Globus pallidus (tissue), 1 donor: ENCODE results near the gene ROCK2.
A peak's percentile ranks its signal among the peaks of the same experiment; 100 is the strongest.

ENCODE experiments used
- DNase-seq: peaks from one replicate; pipeline ENCODE4 v3.0.0-alpha.2; 2015; ENCODE audit warnings: low spot score

Gene ROCK2

GRCh38 chr2:11344342-11344955 is at the start of gene ROCK2:
Gene ROCK2, minus strand, starts transcription at chr2:11344636. Its CDS starts 500 bp downstream, at chr2:11344136.
- peak; percentile 81 for DNase-seq

- no peak for DNase-seq
These were observed 49.3 kb upstream of the ROCK2 start for GRCh38 chr2:11393711-11394236.

GRCh38 chr2:11391942-11392266 is 47.5 kb upstream of the ROCK2 start:
- DNase-seq = no peak

GRCh38 chr2:11390399-11390658 is 45.9 kb upstream of the ROCK2 start:
- no peak for DNase-seq

- no peak for DNase-seq
These were observed 45.3 kb upstream of the ROCK2 start for GRCh38 chr2:11389551-11390398.

GRCh38 chr2:11389052-11389420 is 44.6 kb upstream of the ROCK2 start:
- no peak for DNase-seq

GRCh38 chr2:11388262-11389051 is 44.0 kb upstream of the ROCK2 start:
- no peak for DNase-seq

- no peak for DNase-seq
These were observed 43.4 kb upstream of the ROCK2 start for GRCh38 chr2:11387843-11388242.

GRCh38 chr2:11387100-11387390 is 42.6 kb upstream of the ROCK2 start:
- DNase-seq = no peak

GRCh38 chr2:11385847-11386246 is 41.4 kb upstream of the ROCK2 start:
- no peak for DNase-seq

GRCh38 chr2:11385216-11385615 is 40.8 kb upstream of the ROCK2 start:
- no peak for DNase-seq

- no peak for DNase-seq
These were observed 35.1 kb upstream of the ROCK2 start for GRCh38 chr2:11379558-11379957.

- no peak for DNase-seq
These were observed 33.6 kb upstream of the ROCK2 start for GRCh38 chr2:11377928-11378545.

- no peak for DNase-seq
These were observed 31.6 kb upstream of the ROCK2 start for GRCh38 chr2:11376071-11376470.

GRCh38 chr2:11375689-11376027 is 31.2 kb upstream of the ROCK2 start:
- no peak for DNase-seq

- no peak for DNase-seq
These were observed 30.7 kb upstream of the ROCK2 start for GRCh38 chr2:11375025-11375688.

- no peak for DNase-seq
These were observed 28.7 kb upstream of the ROCK2 start for GRCh38 chr2:11373096-11373495.

GRCh38 chr2:11371092-11371937 is 26.9 kb upstream of the ROCK2 start:
- no peak for DNase-seq

GRCh38 chr2:11370377-11371091 is 26.1 kb upstream of the ROCK2 start:
- no peak for DNase-seq

GRCh38 chr2:11368059-11368572 is 23.7 kb upstream of the ROCK2 start:
- DNase-seq = peak; percentile 37
